ENCODE measurements around the gene PITPNM3. TPM values are rescaled to one million over a fixed set of nuclear protein-coding genes. Genes with fewer than 3 reads are reported as not detected.

PITPNM3 gene
- total RNA-seq, 2 experiments from 2014 or later, result 0.53 to 0.63 TPM

- no peaks in the 10 kb centered on the region for H3K4me1 Mint-ChIP-seq
- H3K9me3 Mint-ChIP-seq, result no peaks in the 10 kb centered on the region
- no peak overlapping the region for H3K27ac Mint-ChIP-seq
- ChIA-PET POLR2A (no interaction called here), CTCF (no interaction called here)
- no peak for DNase-seq
- H3K36me3 Mint-ChIP-seq (ENCODE audit: low read depth), result no peaks in the 10 kb centered on the region
- no peak overlapping the region for H3K4me3 Mint-ChIP-seq
- no peaks in the 10 kb centered on the region for H3K27me3 Mint-ChIP-seq
Observed at GRCh38 chr17:6506679-6507231, 49.6 kb downstream of the PITPNM3 start.

- Mint-ChIP-seq H3K9me3 (no peaks in the 10 kb centered on the region), H3K27ac (no peak overlapping the region), H3K36me3 (ENCODE audit: low read depth) (no peaks in the 10 kb centered on the region), H3K4me3 (no peak overlapping the region), H3K4me1 (no peaks in the 10 kb centered on the region), H3K27me3 (no peaks in the 10 kb centered on the region)
- ChIA-PET POLR2A (no interaction called here), CTCF (no interaction called here)
- no peak for DNase-seq
Observed at GRCh38 chr17:6505425-6506142, 50.8 kb downstream of the PITPNM3 start.

GRCh38 chr17:6503641-6504195, 52.6 kb downstream of the PITPNM3 start:
- no peak for DNase-seq
- H3K4me3 Mint-ChIP-seq, result no peak overlapping the region
- no peak overlapping the region for H3K27ac Mint-ChIP-seq
- no peaks in the 10 kb centered on the region for H3K9me3 Mint-ChIP-seq
- H3K27me3 Mint-ChIP-seq, result no peaks in the 10 kb centered on the region
- no peaks in the 10 kb centered on the region for H3K4me1 Mint-ChIP-seq
- ChIA-PET POLR2A (no interaction called here), CTCF (no interaction called here)
- no peaks in the 10 kb centered on the region for H3K36me3 Mint-ChIP-seq (ENCODE audit: low read depth)

- ChIA-PET POLR2A (no interaction called here), CTCF (no interaction called here)
- no peak for DNase-seq
- Mint-ChIP-seq H3K9me3 (no peaks in the 10 kb centered on the region), H3K27ac (no peak overlapping the region), H3K36me3 (ENCODE audit: low read depth) (no peaks in the 10 kb centered on the region), H3K4me1 (no peaks in the 10 kb centered on the region), H3K27me3 (no peaks in the 10 kb centered on the region), H3K4me3 (no peak overlapping the region)
Observed at GRCh38 chr17:6502871-6503509, 53.4 kb downstream of the PITPNM3 start.

- Mint-ChIP-seq H3K27ac (no peak overlapping the region), H3K9me3 (no peaks in the 10 kb centered on the region), H3K36me3 (ENCODE audit: low read depth) (no peaks in the 10 kb centered on the region), H3K4me1 (no peaks in the 10 kb centered on the region), H3K4me3 (no peak overlapping the region), H3K27me3 (no peaks in the 10 kb centered on the region)
- CTCF ChIA-PET, result no interaction called here
- POLR2A ChIA-PET, result no interaction called here
- no peak for DNase-seq
Observed at GRCh38 chr17:6502142-6502541, 54.2 kb downstream of the PITPNM3 start.

- CTCF ChIA-PET, result no interaction called here
- Mint-ChIP-seq H3K4me1 (peaks cover 4% of the 10 kb centered on the region), H3K36me3 (ENCODE audit: low read depth) (no peaks in the 10 kb centered on the region), H3K27me3 (peaks cover 6% of the 10 kb centered on the region), H3K4me3 (no peak overlapping the region), H3K9me3 (no peaks in the 10 kb centered on the region), H3K27ac (no peak overlapping the region)
- DNase-seq, result no peak
- POLR2A ChIA-PET, result no interaction called here
Observed at GRCh38 chr17:6501359-6501758, 55.0 kb downstream of the PITPNM3 start.

- H3K27me3 Mint-ChIP-seq, result peaks cover 10% of the 10 kb centered on the region
- peaks cover 13% of the 10 kb centered on the region for H3K4me1 Mint-ChIP-seq
- H3K27ac Mint-ChIP-seq, result no peak overlapping the region
- H3K9me3 Mint-ChIP-seq, result no peaks in the 10 kb centered on the region
- no peak for DNase-seq
- H3K36me3 Mint-ChIP-seq (ENCODE audit: low read depth), result no peaks in the 10 kb centered on the region
- ChIA-PET POLR2A (no interaction called here), CTCF (no interaction called here)
- H3K4me3 Mint-ChIP-seq, result no peak overlapping the region
Observed at GRCh38 chr17:6498901-6499540, 57.3 kb downstream of the PITPNM3 start.

GRCh38 chr17:6498356-6498755, 58.0 kb downstream of the PITPNM3 start:
- peaks cover 10% of the 10 kb centered on the region for H3K27me3 Mint-ChIP-seq
- no peaks in the 10 kb centered on the region for H3K9me3 Mint-ChIP-seq
- no peak overlapping the region for H3K27ac Mint-ChIP-seq
- CTCF ChIA-PET, result no interaction called here
- H3K4me3 Mint-ChIP-seq, result no peak overlapping the region
- peaks cover 13% of the 10 kb centered on the region for H3K4me1 Mint-ChIP-seq
- no peak for DNase-seq
- no peaks in the 10 kb centered on the region for H3K36me3 Mint-ChIP-seq (ENCODE audit: low read depth)
- POLR2A ChIA-PET, result no interaction called here

GRCh38 chr17:6497496-6498221, 58.7 kb downstream of the PITPNM3 start:
- ChIA-PET POLR2A (no interaction called here), CTCF (interaction anchor here (0.9 kb wide), 1 partner anchor 62 kb away, joined by 3 read pairs; no protein-coding TSS in a partner anchor)
- Mint-ChIP-seq H3K27ac (no peak overlapping the region), H3K36me3 (ENCODE audit: low read depth) (no peaks in the 10 kb centered on the region), H3K9me3 (no peaks in the 10 kb centered on the region), H3K4me3 (no peak overlapping the region), H3K27me3 (peaks cover 10% of the 10 kb centered on the region), H3K4me1 (peaks cover 13% of the 10 kb centered on the region)
- no peak for DNase-seq

GRCh38 chr17:6496640-6497441, 59.5 kb downstream of the PITPNM3 start:
- no peak overlapping the region for H3K27ac Mint-ChIP-seq
- H3K9me3 Mint-ChIP-seq, result no peaks in the 10 kb centered on the region
- ChIA-PET POLR2A (no interaction called here), CTCF (interaction anchor here (0.9 kb wide), 1 partner anchor 61 kb away, joined by 3 read pairs; no protein-coding TSS in a partner anchor)
- H3K36me3 Mint-ChIP-seq (ENCODE audit: low read depth), result no peaks in the 10 kb centered on the region
- DNase-seq, result no peak
- H3K4me3 Mint-ChIP-seq, result no peak overlapping the region
- H3K27me3 Mint-ChIP-seq, result peaks cover 10% of the 10 kb centered on the region
- peaks cover 13% of the 10 kb centered on the region for H3K4me1 Mint-ChIP-seq

- H3K36me3 Mint-ChIP-seq (ENCODE audit: low read depth), result no peaks in the 10 kb centered on the region
- peaks cover 10% of the 10 kb centered on the region for H3K27me3 Mint-ChIP-seq
- ChIA-PET POLR2A (interaction anchor here (0.6 kb wide), 1 partner anchor 61 kb away, joined by 3 read pairs; no protein-coding TSS in a partner anchor), CTCF (no interaction called here)
- DNase-seq, result no peak
- H3K27ac Mint-ChIP-seq, result no peak overlapping the region
- H3K4me3 Mint-ChIP-seq, result no peak overlapping the region
- H3K4me1 Mint-ChIP-seq, result peaks cover 13% of the 10 kb centered on the region
- H3K9me3 Mint-ChIP-seq, result no peaks in the 10 kb centered on the region
Observed at GRCh38 chr17:6496116-6496481, 60.3 kb downstream of the PITPNM3 start.

- Mint-ChIP-seq H3K4me3 (no peak overlapping the region), H3K4me1 (peaks cover 13% of the 10 kb centered on the region), H3K27ac (no peak overlapping the region), H3K9me3 (no peaks in the 10 kb centered on the region), H3K27me3 (peaks cover 10% of the 10 kb centered on the region), H3K36me3 (ENCODE audit: low read depth) (no peaks in the 10 kb centered on the region)
- ChIA-PET POLR2A (interaction anchor here (0.6 kb wide), 1 partner anchor 62 kb away, joined by 3 read pairs; no protein-coding TSS in a partner anchor), CTCF (interaction anchor here (0.7 kb wide), 1 partner anchor 23 kb away, joined by 3 read pairs; no protein-coding TSS in a partner anchor)
- no peak for DNase-seq
Observed at GRCh38 chr17:6495450-6496115, 60.8 kb downstream of the PITPNM3 start.
